HG03139 (cell line): ENCODE measurements around the gene CEP85.

Experiments used
- ATAC-seq: cut with Tn5 transposase; IDR thresholded peaks from one replicate; pipeline ENCODE4 v1.9.1; 2021; ENCODE audit not compliant: unreplicated experiment

CEP85 gene, protein sequence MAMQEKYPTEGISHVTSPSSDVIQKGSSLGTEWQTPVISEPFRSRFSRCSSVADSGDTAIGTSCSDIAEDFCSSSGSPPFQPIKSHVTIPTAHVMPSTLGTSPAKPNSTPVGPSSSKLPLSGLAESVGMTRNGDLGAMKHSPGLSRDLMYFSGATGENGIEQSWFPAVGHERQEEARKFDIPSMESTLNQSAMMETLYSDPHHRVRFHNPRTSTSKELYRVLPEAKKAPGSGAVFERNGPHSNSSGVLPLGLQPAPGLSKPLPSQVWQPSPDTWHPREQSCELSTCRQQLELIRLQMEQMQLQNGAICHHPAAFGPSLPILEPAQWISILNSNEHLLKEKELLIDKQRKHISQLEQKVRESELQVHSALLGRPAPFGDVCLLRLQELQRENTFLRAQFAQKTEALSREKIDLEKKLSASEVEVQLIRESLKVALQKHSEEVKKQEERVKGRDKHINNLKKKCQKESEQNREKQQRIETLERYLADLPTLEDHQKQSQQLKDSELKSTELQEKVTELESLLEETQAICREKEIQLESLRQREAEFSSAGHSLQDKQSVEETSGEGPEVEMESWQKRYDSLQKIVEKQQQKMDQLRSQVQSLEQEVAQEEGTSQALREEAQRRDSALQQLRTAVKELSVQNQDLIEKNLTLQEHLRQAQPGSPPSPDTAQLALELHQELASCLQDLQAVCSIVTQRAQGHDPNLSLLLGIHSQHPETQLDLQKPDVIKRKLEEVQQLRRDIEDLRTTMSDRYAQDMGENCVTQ

DNA sequence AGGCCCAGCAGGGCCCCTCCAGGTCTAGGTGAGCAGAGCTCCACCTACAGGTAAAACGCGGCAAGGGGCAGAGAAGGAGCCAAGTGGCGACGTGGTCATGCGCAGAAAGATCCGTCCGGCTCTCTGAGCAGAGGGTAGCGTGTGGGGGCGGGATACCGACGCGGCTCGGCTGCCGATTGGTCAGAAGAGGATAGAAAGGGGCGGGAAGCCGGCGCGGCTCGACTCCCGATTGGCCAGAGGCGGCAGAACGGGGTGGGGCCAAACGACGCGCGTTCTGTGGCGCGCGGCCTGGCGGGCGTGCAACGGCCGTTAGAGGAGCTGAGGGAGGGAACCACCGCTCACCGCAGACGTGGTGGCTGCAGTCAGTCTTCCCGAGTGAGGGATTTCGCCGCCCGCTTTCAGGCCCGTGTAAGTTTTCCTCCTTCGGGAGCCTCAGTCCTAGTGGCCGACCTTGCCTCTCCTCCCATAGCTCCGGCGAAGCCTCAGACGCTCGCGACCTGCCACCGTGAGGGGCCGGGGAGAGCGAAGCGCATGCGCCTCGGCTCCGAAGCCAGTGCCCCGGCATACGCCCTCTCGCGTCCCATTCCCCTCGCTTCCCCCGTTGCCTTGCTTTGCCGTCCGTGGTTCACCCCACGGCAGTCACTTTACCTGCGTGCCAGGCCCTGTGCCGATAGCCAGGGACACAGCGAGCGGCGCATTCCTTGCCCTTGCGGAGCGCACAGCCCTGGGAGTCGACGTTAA is at the start of gene CEP85:
TSS of gene CEP85 (plus strand) at position 298 of the 741 bp plus-strand sequence. CDS start 5,584 bp downstream, outside the sequence.
- ATAC-seq = peak; percentile 88

DNA sequence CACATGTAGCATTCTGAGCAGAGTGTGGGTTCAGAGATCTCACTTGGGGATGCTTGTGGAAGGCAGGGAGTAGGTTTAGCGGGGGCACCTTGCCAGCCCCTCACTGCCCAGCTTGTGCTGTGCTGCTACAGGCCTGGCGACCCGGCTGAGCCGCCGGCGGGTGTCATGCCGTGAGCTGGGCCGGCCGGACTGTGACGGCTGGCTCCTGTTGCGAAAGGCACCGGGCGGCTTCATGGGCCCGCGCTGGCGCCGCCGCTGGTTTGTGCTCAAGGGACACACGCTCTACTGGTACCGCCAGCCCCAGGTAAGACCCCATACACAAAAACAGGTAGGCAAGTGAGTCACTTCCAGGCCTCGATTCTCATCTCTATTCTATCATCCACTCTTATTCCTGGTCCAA is 49.1 kb upstream of the CEP85 start:
- no peak for ATAC-seq

DNA sequence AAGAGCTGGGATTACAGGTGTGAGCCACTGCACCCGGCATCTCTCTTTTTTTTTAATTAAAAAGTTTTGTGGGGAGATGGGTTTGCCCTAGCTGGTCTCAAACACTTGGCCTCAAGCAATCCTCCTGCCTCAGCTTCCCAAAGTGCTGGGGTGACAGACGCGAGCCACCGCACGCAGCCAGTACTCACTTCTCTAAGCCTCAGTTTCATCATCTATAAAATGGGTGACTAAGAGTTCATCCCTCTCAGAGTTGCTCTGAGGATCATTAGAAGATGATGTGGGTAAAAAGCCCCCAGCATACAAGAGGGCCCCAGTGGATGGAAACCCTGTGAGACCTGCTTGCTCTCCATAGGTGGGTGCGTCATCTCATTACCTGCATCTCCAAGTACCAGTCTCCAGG is 46.1 kb upstream of the CEP85 start:
- ATAC-seq = no peak

DNA sequence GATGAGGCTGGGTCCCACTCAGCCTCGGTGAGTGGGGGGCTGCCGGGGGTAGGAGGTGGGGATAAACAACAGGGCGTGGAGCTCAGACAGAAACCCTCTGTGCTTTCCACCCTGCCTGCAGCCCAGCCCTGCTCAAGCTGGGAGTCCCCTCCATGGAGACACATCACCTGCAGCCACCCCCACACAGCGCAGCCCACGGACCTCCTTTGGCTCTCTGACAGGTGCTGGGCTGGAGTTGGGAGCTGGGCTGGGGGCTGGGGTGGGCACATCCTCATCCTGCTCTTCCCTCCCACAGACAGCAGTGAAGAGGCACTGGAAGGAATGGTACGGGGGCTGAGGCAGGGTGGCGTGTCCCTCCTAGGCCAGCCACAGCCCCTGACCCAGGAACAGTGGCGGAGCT is 45.5 kb upstream of the CEP85 start:
- no peak for ATAC-seq

DNA sequence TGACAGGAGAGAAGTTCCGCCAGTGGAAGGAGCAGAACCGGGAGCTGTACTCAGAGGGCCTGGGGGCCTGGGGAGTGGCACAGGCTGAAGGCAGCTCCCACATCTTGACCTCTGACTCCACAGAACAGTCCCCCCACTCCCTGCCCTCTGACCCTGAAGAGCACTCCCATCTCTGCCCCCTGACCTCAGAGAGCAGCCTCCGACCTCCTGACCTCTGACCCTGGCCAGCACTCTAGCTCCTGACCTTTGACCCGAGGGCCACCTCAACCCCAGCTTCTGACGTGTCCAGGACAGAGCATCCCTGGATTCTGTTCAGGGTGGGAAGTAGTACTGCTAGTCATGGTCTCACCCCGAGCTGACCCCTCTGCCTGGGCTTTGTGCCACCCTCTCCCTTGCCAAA is 44.7 kb upstream of the CEP85 start:
- ATAC-seq = no peak

DNA sequence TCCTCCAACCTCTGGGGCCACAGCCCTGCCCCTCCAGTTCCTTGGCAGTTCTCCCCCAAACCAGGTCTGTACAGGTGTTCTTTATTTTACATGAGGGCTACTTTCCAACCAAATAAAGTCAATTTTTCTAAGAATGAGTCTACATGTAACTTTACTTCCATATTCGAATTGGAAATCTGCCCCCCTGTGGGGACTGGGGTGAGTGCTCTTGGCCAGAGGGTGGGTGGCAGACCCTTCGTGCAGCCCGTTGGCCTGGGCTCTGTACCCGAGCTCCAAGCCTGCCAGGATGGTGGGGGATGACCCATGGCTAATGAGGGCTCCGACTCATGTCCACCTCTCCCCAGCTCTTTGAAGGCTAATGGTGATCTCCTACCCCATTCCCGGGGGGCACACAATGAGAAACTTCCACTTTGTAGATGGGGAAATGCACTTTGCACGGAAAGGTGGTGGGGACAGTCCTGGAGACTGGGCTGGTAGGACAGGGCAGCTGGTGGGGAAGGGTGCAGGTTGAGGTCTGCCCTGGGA is 44.2 kb upstream of the CEP85 start:
- no peak for ATAC-seq

DNA sequence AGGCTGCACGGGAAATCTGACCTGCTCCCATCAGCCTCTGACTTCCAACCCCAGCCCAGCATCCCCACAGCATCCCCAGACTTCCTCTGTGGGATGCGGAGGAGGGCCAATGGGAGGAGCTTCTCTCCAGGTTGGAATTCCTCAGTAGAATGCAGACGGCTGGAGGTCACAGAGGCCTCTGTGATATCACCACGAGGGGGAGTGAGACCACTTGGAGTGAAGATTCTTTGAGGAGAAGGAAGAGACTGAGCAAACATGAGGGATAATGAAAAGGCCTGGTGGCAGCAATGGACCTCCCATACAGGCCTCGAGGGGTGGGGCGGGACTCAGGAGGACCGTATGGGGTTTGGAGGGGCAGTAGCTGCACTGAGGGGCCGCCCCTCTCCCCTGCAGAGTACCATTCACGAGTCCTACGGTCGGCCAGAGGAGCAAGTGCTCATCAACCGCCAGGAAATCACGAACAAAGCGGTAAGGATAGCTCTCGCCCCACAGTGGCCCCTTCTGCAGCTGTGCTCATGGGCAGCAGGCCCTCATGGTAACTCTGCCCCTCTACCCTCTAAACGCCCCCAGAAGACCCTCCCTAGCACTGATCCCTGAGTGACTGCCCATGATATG is 43.5 kb upstream of the CEP85 start, which contains the start of gene CATSPER4:
TSS of gene CATSPER4 (plus strand) at position 230 of the 615 bp plus-strand sequence. CDS start at position 256, 26 bp downstream.
- ATAC-seq = no peak

DNA sequence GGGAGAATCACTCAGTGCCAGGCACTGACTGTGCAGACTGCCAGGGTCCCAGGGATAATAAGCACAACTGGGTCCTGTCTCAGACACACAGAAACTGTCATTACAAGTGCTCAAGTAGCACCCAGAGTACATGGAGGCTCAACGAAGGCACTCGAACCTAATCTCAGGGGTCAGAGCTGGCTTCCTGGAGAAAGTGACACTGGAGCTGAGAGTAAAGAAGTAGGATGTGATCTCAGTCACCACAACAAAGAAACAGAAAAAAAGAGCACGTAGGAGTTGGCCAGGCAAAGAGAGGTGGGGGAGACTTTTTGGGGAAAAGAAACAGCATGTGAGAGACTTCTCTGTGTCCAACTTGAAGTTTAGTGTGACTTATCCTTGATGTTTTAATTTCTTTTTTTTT is 42.3 kb upstream of the CEP85 start:
- ATAC-seq = no peak

DNA sequence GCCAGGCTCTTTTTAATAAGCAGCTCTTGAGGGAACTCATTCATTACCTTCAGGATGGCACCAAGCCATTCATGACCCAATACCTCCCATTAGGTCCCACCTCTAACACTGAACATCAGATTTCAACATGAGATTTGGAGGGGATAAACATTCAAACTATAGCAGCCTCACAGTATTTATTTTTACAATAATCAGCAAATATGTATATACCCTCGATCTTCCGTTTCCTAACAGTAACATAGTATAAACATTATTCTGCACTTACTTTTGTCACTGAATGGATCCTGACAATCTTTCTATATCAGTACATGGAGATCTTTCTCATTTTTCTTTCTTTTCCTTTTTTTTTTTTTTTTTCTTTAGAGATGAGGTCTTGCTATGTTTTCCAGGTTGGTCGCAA is 38.2 kb upstream of the CEP85 start:
- ATAC-seq = no peak

DNA sequence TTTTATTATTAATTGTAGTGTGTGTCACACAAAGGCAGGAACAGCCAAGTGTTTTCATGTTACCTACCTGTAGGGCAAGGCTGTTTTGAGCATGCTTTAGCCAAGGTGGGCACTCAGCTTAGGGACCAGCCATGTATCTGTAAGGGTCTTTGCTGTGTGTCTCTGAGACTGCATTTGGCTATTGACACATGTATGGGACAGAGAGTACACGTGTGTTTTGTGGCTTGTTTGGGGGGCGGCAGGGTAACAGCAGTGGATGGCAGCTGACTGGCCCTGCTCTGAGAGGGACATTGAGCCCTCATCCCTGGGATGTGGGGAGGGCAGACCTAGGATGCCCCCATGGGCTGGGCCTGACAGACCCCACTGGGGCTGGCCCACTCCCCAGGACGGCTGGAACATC is 36.7 kb upstream of the CEP85 start:
- no peak for ATAC-seq

DNA sequence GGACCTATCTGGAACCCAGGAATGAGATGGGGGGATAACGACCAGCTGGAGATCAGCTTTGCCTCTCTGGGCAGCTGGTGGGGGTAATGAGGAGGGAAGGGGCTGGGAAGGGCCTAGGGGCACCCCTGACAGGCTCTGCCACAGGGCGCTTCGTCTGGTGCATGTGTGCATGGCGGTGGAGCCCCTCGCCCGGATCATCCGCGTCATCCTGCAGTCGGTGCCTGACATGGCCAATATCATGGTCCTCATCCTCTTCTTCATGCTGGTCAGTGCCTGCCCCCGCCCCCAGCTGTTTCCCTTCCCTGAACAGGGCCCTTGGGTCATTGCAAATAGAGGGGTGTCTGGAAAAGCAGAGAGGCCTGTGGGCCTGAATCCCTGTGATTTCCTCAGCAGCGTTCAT is 36.2 kb upstream of the CEP85 start:
- no peak for ATAC-seq

DNA sequence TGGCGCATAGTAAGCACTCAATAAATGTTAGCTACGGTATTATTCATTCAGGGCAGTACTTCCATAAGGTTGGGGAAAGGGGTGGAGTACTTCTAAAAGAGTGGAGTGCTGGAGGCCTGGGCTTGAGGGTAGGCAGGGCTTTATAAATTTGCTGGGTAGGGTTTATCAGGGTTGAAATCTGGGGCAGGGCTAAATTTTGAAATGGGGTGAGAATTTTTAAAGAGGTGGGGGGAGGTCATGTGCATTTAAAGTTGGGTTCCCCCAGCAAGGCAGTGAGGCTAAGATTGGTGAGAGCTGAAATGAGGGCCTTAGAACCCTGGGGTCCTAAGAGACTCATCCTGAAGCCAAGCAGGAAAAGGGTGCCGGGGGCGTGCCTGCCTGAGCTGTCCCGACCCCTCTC is 33.6 kb upstream of the CEP85 start:
- ATAC-seq = no peak

DNA sequence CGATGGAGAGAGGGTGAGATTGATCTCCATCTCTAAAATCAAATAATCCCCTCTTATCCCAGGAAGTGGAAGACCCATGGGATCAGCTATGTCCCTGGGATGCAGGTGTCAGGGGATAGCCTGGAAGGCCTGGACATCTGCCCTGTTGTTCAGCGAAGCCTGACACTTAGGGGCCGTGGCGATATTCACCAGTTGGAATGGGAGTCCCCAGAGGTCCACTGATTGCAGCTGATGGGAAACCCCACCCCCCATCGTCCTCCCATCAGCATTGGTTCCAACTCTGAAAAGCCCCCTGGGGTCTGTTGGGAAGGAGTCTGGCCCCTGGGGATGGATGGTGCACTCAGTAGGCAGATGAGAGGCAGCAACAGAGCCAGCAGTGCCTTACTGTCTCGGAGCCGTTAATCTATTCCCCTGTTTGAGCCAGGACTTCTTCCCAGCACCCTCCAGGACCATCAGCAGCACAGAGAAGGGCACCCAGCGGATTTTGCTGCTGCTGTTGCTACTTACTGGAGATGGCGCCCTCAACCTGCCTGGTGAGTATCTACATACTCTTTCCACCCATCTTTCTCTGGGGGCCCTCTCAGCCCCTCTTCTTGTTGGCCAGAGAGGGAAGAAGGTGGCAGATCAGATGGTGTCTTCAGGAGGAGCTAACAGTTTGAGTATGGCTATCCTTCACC is 30.2 kb upstream of the CEP85 start:
- no peak for ATAC-seq

DNA sequence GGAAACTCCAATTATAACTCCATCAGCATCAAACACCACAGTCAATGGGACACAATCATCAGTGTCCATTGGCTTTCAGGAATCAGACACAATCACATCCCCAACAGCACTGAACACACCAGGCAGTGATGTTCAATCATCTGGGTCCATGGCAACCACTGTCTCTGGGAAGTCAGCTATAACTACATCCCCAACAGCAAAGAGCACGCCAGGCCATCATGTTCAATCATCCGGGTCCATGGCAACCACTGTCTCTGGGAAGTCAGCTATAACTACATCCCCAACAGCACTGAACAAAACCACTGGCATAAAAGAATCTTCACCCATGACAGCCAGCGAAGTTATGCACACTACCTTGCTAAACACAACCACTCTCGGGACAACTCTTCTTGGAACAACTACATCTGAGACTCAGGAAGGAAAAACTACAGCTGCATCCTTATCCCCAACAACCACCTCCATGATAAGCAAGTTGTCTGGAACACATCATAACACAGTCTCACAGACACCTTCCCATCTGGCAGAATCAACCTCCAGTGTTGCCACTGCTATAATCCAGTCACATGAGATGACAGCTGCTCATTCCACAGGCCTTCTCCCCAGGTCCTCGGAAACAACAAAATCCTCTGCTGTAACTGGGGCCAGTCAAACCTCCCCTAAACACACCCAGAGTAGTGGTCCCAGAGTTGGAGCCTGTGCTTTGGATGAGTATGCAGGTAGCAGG is 23.7 kb upstream of the CEP85 start:
- no peak for ATAC-seq

DNA sequence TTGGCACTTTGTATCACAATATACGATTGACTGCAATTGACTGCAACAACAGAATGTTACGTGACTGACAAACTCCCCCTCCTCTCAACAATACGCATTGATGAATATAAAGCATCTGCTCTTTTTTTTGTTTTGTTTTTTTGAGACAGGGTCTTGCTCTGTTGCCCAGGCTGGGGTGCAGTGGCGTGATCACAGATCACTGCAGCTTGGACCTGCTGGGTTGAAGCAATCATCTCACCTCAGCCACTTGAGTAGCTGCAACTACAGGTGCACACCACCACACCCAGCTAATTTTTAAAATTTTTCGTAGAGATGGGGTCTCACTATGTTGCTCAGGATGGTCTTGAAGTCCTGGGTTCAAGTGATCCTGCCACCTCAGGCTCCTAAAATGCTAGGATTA is 21.3 kb upstream of the CEP85 start:
- ATAC-seq = no peak

DNA sequence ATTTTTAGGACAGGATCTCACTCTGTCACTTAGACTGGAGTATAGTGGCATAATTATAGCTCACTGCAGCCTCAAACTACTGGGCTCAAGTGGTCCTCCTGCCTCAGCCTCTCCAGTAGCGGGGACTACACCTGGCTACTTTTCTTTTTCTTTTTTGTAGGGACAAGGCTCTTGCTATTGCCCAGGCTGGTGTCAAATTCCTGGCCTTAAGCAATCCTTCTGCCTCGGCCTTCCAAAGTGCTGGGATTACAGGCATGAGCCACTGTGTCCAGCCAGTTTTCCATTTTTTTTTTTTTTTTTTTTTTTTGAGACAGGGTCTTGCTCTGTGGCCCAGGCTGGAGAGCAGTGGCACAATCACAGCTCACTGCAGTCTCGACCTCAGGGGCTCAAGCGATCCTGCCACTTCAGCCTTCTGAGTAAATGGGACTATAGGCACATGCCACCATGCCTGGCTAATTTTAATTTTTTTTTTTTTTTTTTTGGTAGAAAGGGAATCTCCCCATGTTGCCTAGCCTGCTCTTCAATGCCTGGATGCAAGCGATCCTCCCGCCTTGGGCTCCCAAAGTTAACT is 20.6 kb upstream of the CEP85 start:
- ATAC-seq = no peak

DNA sequence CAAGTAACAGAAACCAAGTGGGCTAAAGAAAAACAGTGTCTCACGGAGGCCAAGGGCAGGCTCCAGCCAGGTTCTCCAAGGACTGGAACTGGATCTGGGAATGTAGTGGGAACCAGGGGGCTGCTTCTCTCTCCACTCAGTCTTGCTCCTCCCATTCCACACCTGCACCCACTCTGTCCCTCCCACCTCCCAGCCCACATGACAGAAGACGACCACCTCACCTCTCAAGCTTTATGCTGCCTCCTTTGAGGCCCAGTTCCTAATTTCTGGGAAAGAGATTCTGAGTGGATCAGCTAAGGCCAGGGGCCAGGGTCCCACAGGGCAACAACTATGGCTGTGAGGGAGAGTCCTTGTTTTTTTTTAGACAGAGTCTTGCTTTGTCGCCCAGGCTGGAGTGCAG is 18.8 kb upstream of the CEP85 start:
- no peak for ATAC-seq

DNA sequence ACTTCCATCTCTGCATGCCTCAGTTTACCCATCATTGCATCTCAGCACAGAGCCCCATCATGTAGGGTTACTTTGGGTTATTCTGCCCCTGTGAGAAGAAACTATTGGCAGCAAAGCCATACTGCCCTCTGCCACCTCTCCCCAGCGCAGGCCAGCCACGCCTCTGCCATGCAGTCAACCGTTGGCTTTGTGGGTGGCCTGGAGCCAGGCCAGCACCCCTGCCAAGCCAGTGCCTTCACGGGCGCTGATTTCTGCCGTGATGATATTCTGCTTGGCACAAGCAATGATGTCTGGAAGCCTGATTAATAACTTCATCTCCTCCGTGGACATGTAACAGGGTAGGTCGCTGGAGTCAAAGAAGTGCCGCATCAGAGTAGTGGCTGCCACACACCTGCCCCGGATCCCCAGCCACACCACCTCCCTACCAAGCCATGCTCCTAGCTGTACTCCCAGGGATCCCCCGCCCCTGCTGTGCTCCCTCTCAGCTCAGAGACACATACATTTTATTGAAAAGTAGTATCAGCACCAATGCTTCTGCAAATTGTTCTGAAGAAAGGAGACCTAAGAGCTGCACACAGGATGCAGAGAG is 15.0 kb upstream of the CEP85 start:
- ATAC-seq = no peak
